IPS-18c (cell line): ENCODE data around the gene ATP6V1G1.

Experiments used
- H3K4me3 ChIP-seq: 2 replicates; pipeline ENCODE4 v1.7.0; 2013; ENCODE audit warnings: low read depth, mild to moderate bottlenecking, low read length, moderate library complexity; ENCODE audit not compliant: insufficient read depth
- H3K9me3 ChIP-seq: one replicate; pipeline ENCODE4 v1.6.1; 2013; ENCODE audit warnings: mild to moderate bottlenecking, low read length, moderate library complexity; ENCODE audit not compliant: control insufficient read depth, insufficient read depth

The ATP6V1G1 gene, protein sequence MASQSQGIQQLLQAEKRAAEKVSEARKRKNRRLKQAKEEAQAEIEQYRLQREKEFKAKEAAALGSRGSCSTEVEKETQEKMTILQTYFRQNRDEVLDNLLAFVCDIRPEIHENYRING

DNA sequence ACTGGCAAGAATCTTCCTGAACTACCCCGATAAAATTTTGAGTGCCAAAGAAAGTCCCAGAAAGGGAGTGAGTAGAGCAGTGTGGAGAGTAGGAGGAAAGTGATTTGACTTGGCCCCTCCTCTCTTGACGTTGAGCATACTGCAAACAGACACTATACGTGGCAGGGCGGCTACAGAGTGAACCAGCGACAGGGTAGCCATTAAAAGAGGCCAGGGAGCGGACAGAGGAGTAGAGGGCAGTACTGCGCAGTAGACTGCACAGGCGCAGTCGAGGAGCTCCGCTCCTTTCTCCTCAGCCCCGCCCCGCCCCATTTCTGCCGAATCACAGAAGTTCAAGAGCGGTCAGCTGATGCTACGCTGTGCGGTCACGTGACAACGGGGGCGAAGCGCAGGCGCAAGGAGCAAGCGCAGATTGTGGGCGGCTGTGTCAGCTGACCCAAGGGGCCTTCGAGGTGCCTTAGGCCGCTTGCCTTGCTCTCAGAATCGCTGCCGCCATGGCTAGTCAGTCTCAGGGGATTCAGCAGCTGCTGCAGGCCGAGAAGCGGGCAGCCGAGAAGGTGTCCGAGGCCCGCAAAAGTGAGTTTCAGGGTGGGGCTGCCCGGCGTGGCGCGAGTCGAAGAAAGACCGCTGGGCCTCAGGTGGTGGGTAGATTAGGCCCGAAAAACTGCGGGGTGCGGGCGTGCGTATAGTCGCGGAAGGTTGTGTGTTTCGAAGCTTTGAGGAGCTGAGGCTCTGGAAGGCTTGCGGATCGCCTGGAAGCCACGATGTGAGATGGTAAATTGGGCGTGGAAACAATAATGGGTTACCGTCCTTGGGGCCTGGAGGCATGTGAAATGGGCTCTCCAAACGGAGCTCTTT is at the start of gene ATP6V1G1:
Gene ATP6V1G1, plus strand, starts transcription at position 425 of the 858 bp plus-strand sequence. Its CDS starts 70 bp downstream, at position 495.
- peaks cover 3% of the 10 kb centered on the region for H3K9me3 ChIP-seq
- H3K4me3 ChIP-seq: peak within 1 kb of the TSS; percentile 99

DNA sequence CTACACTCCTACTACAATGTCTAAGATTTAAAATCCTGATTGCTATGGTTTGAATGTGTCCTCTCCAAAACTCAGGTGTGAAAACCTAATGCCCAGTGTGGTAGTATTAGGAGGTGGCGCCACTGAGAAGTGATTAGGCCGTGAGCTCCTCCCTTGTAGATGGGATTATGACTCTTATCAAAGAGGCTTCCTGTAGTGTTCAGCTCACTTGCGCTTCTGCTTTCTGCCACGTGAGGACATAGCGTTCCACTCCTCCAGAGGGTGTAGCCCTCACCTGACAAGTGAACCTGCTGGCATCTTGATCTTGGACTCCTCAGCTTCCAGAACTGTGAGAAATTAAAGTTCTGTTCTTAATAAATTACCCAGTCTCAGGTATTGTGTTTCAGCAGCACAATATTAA is 49.3 kb upstream of the ATP6V1G1 start:
- H3K4me3 ChIP-seq: no peak overlapping the region
- no peaks in the 10 kb centered on the region for H3K9me3 ChIP-seq

DNA sequence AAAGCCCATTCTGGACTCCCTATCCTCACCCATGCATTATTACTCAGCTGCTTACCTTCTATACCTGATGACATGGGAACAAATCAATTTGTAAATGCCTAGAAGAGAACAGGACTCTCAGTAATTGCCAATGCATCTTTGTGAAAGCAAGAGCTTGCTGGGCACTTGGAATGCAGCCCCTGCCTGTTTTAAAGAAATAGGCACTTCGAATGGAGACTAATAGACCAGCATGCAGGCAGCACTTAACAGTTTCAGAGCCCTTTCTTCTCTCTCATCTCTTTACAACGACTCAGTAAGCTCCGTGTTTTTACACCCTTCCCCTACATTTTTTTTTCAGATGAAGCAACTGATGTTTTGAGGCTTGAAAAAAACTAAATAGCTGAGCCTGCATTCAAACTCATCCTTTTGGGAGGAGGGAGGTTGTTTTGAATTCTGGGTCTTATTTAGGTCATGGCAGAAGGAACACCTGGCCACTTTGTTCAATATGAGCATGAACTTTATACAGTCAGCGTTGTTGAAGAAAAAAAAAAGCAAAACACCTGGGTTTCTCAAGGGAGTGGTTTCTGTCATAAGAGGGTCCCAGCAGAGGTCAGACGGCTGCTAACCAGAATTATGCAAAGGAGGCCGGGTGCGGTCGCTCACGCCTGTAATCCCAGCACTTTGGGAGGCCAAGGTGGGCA is 47.7 kb upstream of the ATP6V1G1 start:
- Histone ChIP-seq H3K9me3 (no peaks in the 10 kb centered on the region), H3K4me3 (no peak overlapping the region)

DNA sequence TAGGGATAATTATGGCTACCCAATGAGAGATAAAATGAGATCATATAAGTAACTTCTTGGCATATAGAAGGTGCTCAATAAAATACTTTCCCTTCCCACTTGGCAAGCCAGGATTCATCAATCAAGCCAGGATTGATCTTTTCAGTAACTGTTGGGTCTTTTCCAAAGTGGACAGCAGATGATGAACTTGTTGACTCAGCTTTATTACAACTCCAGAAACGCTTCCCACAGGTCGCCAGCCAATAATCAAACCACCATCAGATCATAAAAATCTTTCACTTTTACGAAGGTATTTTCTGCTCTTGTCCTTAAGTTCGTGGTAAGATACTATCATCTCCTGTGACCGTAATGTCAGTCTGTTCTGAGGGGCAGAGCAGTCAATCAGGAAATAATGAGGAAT is 42.5 kb upstream of the ATP6V1G1 start:
- H3K4me3 ChIP-seq: no peak overlapping the region

DNA sequence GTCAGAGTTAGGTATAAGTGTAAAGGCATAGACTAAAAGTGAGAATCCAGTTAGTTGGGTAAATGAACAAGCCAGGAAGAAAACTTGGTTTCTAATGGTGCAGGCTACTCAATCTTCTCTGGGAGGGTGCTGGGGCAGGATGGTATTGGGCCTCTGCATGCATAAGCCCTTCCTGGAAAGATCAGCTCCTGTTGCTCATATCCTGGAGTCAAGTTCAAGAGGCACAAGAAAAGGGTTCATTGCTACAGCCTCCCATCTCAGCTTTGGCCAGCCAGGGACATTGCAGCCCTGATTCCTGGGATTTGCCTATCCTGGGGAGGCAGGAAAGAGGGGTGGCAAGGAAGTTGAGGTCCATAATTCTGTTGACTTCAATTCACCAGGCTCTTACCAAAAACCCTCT is 40.7 kb upstream of the ATP6V1G1 start:
- no peaks in the 10 kb centered on the region for H3K9me3 ChIP-seq
- no peak overlapping the region for H3K4me3 ChIP-seq

More for the DNA sequence above, 42.5 kb upstream of the ATP6V1G1 start:
- H3K9me3 ChIP-seq: no peaks in the 10 kb centered on the region

DNA sequence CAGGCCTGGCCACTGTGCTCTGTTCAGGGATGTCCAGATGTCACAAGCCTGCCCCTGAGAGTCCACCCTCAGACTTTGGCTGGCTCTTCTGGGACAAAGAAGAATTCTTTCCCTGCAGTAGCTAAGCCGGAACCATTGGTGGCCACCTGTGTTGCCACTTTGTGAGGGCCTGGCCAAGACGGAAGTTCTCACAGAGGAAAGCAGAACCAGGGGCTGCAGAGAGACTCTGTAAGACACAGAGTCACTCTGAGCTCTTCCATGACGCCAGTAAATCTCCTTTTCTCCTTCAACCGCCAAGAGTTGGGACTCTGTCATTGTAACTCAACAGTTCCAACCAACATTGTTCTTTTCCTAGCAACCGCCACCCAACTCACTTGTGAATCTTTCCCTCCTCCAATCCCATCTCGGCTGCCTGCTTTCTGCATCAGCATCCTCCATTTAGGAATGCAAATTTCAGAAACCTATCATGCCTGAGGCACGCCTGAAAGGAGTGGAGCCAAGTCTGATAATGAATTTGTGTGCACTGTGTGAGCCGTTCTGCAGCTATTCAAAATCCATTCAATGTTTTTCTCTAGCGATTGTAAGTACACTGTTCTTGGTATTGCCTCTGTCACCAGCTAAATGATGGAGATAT is 37.8 kb upstream of the ATP6V1G1 start:
- H3K4me3 ChIP-seq: no peak overlapping the region

DNA sequence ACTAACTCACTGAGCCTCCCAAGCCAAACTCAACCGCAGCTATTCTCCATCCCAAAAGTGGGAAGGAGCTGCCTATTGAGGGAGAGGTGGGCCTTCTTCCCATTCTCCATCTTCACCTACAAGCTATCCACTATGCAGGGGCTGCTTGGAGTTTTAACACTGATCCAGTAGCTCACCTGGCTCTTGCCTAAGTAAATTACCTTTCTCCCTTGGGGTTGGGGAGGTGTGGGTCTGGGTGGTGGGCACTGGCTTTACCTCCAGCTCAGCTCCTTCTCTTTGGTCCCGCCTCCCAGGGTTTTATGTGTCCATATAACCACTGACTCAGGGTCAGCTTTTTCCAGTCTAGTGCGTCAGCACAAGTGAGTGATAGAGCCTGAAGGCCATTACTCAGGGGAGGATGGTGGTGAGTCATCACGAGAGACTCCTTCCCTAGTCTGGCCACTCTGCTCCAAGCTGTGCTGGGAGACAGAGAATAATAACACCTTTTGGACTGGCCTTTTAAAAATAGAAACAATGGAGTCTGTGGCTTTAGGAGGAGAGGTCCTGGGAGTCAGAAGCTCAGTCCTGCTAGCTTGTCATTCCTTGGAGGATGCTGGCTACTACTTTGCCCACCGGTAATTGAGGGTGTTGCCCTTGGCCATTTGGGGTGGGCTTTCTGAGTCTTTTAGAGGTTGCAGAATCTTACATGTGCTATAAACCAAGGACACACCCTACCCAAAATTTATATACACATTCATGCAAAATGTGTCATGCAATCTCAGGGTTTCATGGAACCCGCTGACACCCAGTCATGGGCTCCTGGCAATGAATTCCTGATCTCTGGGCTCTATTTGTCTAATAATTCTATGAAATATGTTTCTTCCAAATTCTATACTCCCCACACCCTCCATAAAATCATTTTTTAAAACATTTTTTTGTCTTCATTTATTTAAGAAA is 35.6 kb upstream of the ATP6V1G1 start:
- no peak overlapping the region for H3K4me3 ChIP-seq
- no peaks in the 10 kb centered on the region for H3K9me3 ChIP-seq

More for the DNA sequence above, 37.8 kb upstream of the ATP6V1G1 start:
- H3K9me3 ChIP-seq: no peaks in the 10 kb centered on the region

DNA sequence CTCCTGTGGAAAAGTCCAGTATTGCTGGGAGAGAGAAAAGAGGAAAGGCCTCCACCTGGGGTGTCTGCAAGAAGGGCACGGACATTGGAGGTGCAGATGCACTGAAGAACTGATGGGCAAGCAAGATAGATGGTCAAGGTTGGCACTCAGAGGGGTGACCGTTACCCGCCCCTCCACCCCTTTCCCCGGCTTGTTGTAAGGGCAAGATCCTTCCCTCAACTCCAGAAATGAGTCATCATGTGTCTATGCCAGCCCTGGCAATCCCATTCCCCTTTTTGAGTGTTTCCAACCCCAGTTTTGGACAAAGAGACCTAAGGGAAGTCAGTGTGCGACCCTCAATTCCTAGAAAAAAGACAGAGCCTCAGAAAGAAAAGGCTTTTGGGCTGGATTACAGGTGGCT is 34.9 kb upstream of the ATP6V1G1 start:
- Histone ChIP-seq H3K4me3 (no peak overlapping the region), H3K9me3 (no peaks in the 10 kb centered on the region)

DNA sequence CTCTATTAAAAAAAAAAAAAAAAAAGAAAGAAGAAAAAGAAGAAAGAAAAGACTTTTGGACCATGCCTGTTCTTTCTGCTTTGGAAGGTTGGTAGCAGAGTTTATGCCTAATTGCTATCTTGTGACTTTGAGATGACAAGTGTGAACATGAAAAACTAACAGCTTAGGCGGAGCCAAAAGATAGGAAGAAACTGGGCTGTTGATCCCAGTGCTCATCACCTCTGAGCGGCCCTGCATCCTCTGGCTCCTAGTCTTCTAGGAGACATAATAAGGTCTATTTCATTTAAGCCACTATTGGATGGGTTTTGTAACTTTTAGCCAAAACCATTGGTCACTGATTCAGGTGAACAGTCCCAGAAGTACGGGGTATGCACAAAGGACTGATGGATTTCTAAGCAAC is 34.4 kb upstream of the ATP6V1G1 start:
- no peaks in the 10 kb centered on the region for H3K9me3 ChIP-seq

DNA sequence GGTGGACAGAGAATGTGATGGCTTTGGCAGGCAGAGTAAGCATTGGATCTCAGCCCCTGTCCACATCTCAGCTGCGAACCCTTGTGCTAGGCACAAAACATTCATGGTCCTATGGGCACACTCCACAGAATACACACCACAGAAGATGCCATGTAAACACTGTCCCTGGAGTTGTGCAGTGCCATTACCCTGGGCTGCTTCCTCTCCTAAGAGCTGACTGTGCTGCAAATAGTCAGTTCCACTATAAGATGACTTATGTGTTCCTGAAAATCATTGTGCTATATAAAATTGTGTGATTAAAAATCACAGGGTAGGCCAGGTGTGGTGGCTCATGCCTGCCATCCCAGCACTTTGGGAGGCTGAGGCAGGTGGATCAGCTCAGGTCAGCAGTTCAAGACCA is 31.9 kb upstream of the ATP6V1G1 start:
- H3K4me3 ChIP-seq: no peak overlapping the region
- no peaks in the 10 kb centered on the region for H3K9me3 ChIP-seq

More for the DNA sequence above, 34.4 kb upstream of the ATP6V1G1 start:
- H3K4me3 ChIP-seq: no peak overlapping the region

DNA sequence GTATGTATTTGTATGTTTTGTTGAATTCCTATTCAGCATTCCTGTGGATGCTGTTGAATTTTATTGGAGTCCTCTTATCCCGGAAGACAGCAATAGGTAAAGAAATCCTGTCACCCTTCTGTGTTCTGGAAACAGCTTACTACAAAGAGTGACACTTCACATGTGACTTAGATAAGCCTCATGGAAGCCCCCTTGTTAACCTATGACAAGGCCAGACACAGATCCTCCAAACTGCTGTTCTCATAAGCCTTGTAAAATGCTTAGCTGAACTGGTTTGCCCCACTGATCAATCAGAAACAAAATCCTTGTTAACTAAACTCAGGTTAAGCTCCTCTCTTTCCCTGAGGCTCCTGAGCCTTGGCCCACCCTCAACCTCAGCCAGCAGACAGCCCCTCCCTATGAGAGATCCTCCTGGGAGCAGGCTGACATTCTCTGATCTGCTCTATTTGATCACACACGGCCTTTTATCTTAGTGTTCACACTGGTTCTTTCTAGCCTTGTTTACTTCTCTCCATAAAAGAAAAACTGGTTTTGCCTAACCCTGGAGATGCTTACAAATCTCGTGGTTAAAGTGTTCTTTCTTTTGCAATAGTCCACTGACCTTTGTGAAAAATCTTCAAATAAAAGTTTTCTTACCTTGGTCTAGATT is 29.4 kb upstream of the ATP6V1G1 start:
- Histone ChIP-seq H3K9me3 (no peaks in the 10 kb centered on the region), H3K4me3 (no peak overlapping the region)

DNA sequence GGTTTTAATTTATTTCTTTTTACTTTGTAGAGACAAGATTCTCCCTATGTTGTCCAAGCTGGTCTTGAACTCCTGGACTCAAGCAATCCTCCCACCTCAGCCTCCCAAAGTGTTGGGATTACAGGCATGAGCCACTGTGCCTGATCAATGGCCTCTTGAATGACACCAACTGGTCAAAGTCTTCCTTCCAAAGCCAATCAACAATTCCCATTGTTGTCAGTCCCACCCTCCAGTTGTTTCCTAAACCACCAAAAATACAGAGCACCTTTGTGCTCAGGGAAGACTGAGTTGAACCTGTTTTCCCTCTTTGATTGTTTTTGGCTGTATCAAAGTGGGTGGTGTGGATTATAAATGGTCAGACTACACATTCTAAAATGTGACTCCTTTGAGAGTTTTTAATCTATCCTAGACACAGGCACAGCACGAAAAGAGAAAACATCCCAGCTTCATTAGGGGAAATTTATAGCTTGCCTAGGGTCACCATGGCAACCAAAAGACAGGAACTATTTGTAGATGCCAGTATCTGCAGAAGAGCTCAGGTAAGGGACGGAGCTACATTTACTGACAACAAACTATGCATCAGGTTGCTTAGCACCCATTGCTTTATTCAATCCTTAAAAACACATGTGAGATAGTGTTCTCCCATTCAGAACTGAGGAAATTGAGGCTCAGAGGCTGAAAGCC is 27.6 kb upstream of the ATP6V1G1 start:
- Histone ChIP-seq H3K9me3 (no peaks in the 10 kb centered on the region), H3K4me3 (no peak overlapping the region)

DNA sequence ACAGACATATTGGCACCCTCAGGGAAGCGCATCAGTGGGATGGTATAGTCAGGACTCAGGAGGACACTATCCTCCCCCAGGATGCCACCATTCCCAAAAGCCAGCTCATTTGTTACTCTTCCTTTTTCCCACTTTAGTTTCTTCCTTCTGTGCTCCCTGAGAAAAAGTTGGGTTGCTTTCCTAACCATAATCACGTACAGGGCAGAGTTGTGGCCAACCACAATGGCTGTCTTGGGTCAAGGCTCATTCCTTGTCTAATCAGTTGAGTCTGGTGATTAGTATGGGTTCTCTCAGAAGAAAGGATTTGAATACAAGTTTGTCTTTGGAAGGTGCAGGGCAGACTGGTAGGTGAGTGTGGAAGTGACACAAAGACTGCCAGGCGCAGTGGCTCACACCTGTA is 26.6 kb upstream of the ATP6V1G1 start:
- Histone ChIP-seq H3K9me3 (no peaks in the 10 kb centered on the region), H3K4me3 (no peak overlapping the region)

DNA sequence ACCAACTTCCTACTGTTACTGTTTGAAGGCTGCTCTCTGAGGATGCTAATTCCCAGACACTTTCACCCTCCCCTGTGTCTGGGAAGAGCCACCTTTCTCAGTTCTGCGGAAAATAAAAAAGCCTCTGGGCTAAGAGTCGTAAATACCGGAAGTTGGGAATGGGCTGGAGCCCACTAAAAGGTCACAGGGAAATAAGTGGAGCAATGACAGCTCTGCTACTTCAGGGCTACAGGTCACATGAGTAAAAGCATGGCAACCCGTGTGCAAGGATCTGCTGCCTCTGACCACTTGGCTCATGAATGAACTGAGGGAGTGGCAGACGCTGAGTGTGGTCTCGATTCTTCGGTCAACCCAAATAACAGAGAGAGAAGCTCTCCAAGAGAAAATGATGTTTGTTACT is 25.8 kb upstream of the ATP6V1G1 start:
- Histone ChIP-seq H3K4me3 (no peak overlapping the region), H3K9me3 (no peaks in the 10 kb centered on the region)

DNA sequence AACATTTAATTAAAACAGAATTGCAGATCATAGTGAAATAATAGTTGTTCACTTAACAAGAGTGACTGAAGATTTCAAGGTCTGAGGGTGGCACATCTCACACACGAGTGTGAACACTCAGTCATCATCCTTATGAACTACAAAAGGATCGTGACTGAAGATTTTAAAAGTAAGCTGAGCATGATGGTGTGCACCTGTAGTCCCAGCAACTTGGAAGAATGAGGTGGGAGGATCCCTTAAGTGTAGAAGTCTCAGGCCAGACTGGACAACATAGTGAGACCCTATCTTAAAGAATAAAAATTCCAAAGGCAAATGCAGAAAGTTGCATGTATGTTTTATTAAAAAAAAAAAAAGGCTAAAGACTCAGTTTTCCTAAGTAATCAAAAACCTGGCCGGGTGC is 22.4 kb upstream of the ATP6V1G1 start:
- no peak overlapping the region for H3K4me3 ChIP-seq
- no peaks in the 10 kb centered on the region for H3K9me3 ChIP-seq

DNA sequence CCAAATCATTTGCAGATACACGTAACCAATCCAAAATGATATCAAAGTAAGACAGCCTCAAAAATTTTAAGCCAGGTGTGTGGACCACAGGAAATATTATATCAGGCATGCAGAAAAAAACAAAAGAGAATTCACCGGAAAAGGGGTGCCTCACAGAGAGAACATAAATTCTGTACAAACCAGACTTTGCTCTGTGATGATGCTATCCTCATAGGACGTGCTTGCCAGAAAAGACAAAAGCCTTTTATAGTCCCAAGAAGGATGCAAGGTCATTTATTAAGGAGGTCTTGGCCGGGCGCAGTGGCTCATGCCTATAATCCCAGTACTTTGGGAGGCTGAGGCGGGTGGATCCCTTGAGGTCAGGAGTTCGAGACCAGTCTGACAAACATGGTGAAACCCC is 16.8 kb upstream of the ATP6V1G1 start:
- H3K9me3 ChIP-seq: no peaks in the 10 kb centered on the region
- H3K4me3 ChIP-seq: no peak overlapping the region
